ENCODE data around the gene HSPA13. TPM values are rescaled to one million over a fixed set of nuclear protein-coding genes. Genes with fewer than 3 reads are reported as not detected.

Gene HSPA13
- 1 to 10 TPM; 5.9 to 9.2 (median 7.1) TPM for total RNA-seq

GRCh38 chr21:14382835-14383595 is at the start of gene HSPA13:
Gene HSPA13 (minus strand): TSS chr21:14383146. CDS start chr21:14383119, 27 bp downstream.
- H3K4me3 ChIP-seq (ENCODE audit: low read depth, poor library complexity, severe bottlenecking) = peak within 1 kb of the TSS; percentile 94
- DNase-seq (ENCODE audit: low spot score in 2 of 2) = peak; percentile 100
- TF ChIP-seq CTCF (IDR thresholded peaks at IDR 0.05) = no peak
- TF ChIP-seq POLR2A (IDR thresholded peaks at IDR 0.05) = no peak
- intact Hi-C loops (cut with DNase I; ENCODE audit: low total_unique reads) = no loop called here
- 0% methylated on average over 44 to 45 of the region's 46 CpGs for WGBS, 2 donors

- intact Hi-C loops (cut with DNase I; ENCODE audit: low total_unique reads) = no loop called here
- WGBS, 2 donors = 88 to 89% methylated on average over 2 of the region's 2 CpGs
- TF ChIP-seq CTCF (IDR thresholded peaks at IDR 0.05) (no peak), POLR2A (IDR thresholded peaks at IDR 0.05) (no peak)
These were observed 36.0 kb upstream of the HSPA13 start for GRCh38 chr21:14418920-14419319.

GRCh38 chr21:14414932-14415508 is 32.1 kb upstream of the HSPA13 start:
- 62 to 68% methylated on average over 2 of the region's 2 CpGs for WGBS, 2 donors
- H3K4me3 ChIP-seq (ENCODE audit: low read depth, poor library complexity, severe bottlenecking) = no peak overlapping the region
- DNase-seq (ENCODE audit: low spot score in 2 of 2) = no peak
- TF ChIP-seq POLR2A (IDR thresholded peaks at IDR 0.05) (no peak), CTCF (IDR thresholded peaks at IDR 0.05) (no peak)
- intact Hi-C loops (cut with DNase I; ENCODE audit: low total_unique reads) = no loop called here

More at GRCh38 chr21:14418920-14419319, 36.0 kb upstream of the HSPA13 start:
- no peak for DNase-seq (ENCODE audit: low spot score in 2 of 2)
- no peak overlapping the region for H3K4me3 ChIP-seq (ENCODE audit: low read depth, poor library complexity, severe bottlenecking)

GRCh38 chr21:14405962-14406361 is 23.0 kb upstream of the HSPA13 start:
- H3K4me3 ChIP-seq (ENCODE audit: low read depth, poor library complexity, severe bottlenecking) = no peak overlapping the region
- 17 to 21% methylated on average over 2 of the region's 2 CpGs for WGBS, 2 donors
- TF ChIP-seq CTCF (IDR thresholded peaks at IDR 0.05) = no peak
- no peak for TF ChIP-seq POLR2A (IDR thresholded peaks at IDR 0.05)
- DNase-seq (ENCODE audit: low spot score in 2 of 2) = no peak
- intact Hi-C loops (cut with DNase I; ENCODE audit: low total_unique reads) = no loop called here

GRCh38 chr21:14405225-14405624 is 22.3 kb upstream of the HSPA13 start:
- WGBS, 2 donors = 68 to 85% methylated on average over 1 of the region's 1 CpG

More at GRCh38 chr21:14405225-14405624, 22.3 kb upstream of the HSPA13 start:
- TF ChIP-seq POLR2A (IDR thresholded peaks at IDR 0.05) (no peak), CTCF (IDR thresholded peaks at IDR 0.05) (no peak)
- H3K4me3 ChIP-seq (ENCODE audit: low read depth, poor library complexity, severe bottlenecking) = no peak overlapping the region
- DNase-seq (ENCODE audit: low spot score in 2 of 2) = no peak
- intact Hi-C loops (cut with DNase I; ENCODE audit: low total_unique reads) = no loop called here

Measured in lower leg skin (tissue), 4 donors.